Aorta (tissue), 5 donors: Measurements from ENCODE around the gene APOBEC4. TPM values are rescaled to one million over a fixed set of nuclear protein-coding genes. Genes with fewer than 3 reads are reported as not detected.

Experiments used
- ATAC-seq: fragments of 200-7000 bp; cut with Tn5 transposase; one replicate; pipeline ENCODE4 v1.9.1; 2022; ENCODE audit warnings: moderate library complexity; ENCODE audit not compliant: low FRiP score
- DNase-seq, 2 donors: peaks; one replicate each; pipeline ENCODE4 v3.0.0-alpha.2; 2020
- H3K27ac ChIP-seq, 2 donors: one replicate each; pipeline ENCODE4 v1.5.1; 2013; ENCODE audit warnings: low read length in 2 of 2, mild to moderate bottlenecking in 2 of 2, moderate library complexity in 2 of 2, control low read depth in 1 of 2, inconsistent platforms in 1 of 2, low read depth in 1 of 2
- H3K27me3 ChIP-seq, 2 donors: one replicate each; pipeline ENCODE4 v1.6.1; 2013; ENCODE audit warnings: control low read depth in 1 of 2, low read length in 1 of 2, mild to moderate bottlenecking in 1 of 2, moderate library complexity in 1 of 2; ENCODE audit not compliant: insufficient read depth in 2 of 2, control insufficient read depth in 1 of 2
- H3K36me3 ChIP-seq, 2 donors: one replicate each; pipeline ENCODE4 v1.6.1; 2013; ENCODE audit warnings: control low read depth in 1 of 2, low read length in 1 of 2, mild to moderate bottlenecking in 1 of 2; ENCODE audit not compliant: insufficient read depth in 2 of 2, control insufficient read depth in 1 of 2
- H3K4me1 ChIP-seq, 2 donors: one replicate each; pipeline ENCODE4 v1.6.1; 2013; ENCODE audit warnings: low read length in 2 of 2, control low read depth in 1 of 2, mild to moderate bottlenecking in 1 of 2, moderate library complexity in 1 of 2; ENCODE audit not compliant: insufficient read depth in 2 of 2, control insufficient read depth in 1 of 2
- H3K4me3 ChIP-seq, 2 donors: one replicate each; pipeline ENCODE4 v1.5.1; 2013; ENCODE audit warnings: low read length in 2 of 2, control low read depth in 1 of 2, mild to moderate bottlenecking in 1 of 2
- H3K9me3 ChIP-seq: one replicate; pipeline ENCODE4 v1.6.1; 2013; ENCODE audit warnings: mild to moderate bottlenecking, low read length; ENCODE audit not compliant: control insufficient read depth
- WGBS, 2 donors: extraction: QIAGEN DNeasy Blood & Tissue Kit; methylation state at CpG; one replicate each; pipeline ENCODE4 v1.1.7; 2013; 5-methylcytosine and 5-hydroxymethylcytosine counted together
- intact Hi-C, 2 donors: fragments of 100-400 bp; cut with DNase I; formaldehyde crosslinking; loops; one replicate each; pipeline versions ENCODE4 v1.14.2 to v1.15.0; 2022
- long read RNA-seq, 2 donors: library from polyadenylated mRNA; unstranded; transcript quantifications; one replicate each; pipeline ENCODE4 v2.0.0, GENCODE V29; 2020 to 2021
- polyA plus RNA-seq, 2 donors: library from polyadenylated mRNA; stranded (reverse); fragments of 200-250 nt; gene quantifications; one replicate each; pipeline ENCODE4 v1.2.3, GENCODE V29; 2013
- total RNA-seq, 2 donors: library from RNA; stranded (reverse); fragmentation: NEBNext Ultra II Directional; extraction: Animal tissue kit (Norgen Biotek cat#: 25700); gene quantifications; one replicate each; pipeline ENCODE4 v1.2.1, GENCODE V29; 2021
- donor health status: healthy with polysubstance abuse.
- donor health status: Bipolar disorder and iron deficiency.
- donor health status: DM: no; HTN: no; CAD: no.
- donor health status: DM: no; HTN: no; CAD: no.
- donor health status: DM: yes; HTN: yes; CAD: no.

Gene APOBEC4, protein sequence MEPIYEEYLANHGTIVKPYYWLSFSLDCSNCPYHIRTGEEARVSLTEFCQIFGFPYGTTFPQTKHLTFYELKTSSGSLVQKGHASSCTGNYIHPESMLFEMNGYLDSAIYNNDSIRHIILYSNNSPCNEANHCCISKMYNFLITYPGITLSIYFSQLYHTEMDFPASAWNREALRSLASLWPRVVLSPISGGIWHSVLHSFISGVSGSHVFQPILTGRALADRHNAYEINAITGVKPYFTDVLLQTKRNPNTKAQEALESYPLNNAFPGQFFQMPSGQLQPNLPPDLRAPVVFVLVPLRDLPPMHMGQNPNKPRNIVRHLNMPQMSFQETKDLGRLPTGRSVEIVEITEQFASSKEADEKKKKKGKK
- not detected for total RNA-seq
- polyA plus RNA-seq = not detected
- long read RNA-seq, donor 1 = 0 reads
- long read RNA-seq, donor 2 = 0 reads

DNA sequence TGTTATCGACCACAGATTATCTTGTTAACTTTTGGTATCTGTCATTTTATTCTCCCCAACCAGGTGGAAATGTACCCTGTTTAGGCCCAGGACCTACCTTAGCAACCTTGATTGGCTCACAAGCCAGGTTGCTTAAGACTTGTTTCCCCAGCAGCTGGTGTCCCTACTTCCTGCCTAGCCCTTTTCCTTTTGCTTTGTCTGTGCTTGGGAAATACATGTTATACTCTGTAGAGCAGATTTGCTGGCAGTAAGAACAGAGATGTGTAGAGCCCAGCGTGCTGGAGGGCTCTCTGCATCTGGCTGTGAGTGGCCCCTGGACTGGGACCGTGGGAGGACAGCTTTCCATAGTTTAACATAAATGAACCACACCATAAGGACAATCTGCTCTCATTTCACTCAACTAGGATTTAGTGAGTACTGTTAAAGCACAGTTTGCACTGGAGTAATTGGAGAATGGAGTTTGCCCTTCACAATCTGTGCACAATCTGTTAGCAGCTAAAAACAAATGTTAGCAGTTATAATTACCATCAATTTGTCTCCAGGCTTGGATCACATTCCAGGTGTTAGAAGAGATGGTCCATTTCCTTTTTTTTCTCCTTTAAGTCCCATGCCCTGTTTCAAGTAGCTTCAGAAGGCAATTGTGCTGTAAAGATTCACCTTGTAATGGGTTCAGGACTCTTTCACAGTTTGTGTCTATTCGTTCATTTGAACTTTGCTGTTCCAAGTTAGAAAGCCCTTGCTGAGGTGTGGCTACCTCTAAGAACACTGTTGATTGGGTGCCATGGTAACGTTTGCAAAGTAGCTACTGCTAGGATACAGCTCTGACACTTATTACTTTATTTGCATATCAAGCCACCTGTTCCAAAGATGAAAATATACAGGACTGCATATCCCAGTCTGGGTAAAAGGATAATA is at the start of gene APOBEC4:
TSS of gene APOBEC4 (minus strand) at position 770 of the 915 bp plus-strand sequence. CDS start 4,535 bp downstream, outside the sequence.
- no peaks in the 10 kb centered on the region for H3K4me1 ChIP-seq
- WGBS, 2 donors = 77 to 82% methylated on average over 5 of the region's 5 CpGs
- H3K9me3 ChIP-seq = no peaks in the 10 kb centered on the region
- no peak within 1 kb of the TSS for H3K27ac ChIP-seq
- no peaks in the 10 kb centered on the region for H3K27me3 ChIP-seq
- intact Hi-C loops = no loop called here
- DNase-seq (no peak), ATAC-seq (no peak)
- no peaks in the 10 kb centered on the region for H3K36me3 ChIP-seq
- no peak within 1 kb of the TSS for H3K4me3 ChIP-seq

DNA sequence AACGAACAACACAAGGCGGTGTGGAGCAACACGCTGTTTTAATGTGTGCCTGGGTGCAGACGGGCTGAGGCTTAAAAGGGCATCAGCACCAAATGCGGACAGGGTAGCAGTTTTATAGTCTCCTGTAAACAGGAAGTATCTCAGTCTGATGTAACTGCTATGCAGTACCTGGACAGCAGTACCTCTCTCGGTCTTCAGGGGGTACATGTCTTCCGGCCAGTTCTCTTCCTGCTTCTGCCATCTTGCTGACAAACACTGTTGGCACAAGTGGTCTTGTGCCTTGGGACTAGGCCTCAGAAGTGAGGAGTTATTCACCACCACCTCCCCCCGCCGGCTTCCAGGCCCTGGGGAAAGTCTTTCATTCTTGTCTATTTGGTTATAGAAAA is 49.7 kb upstream of the APOBEC4 start:
- Histone ChIP-seq H3K4me3 (no peak overlapping the region), H3K27ac (no peak overlapping the region), H3K9me3 (no peaks in the 10 kb centered on the region), H3K36me3 (no peaks in the 10 kb centered on the region), H3K27me3 (no peaks in the 10 kb centered on the region), H3K4me1 (no peaks in the 10 kb centered on the region)
- WGBS, 2 donors = 96 to 97% methylated on average over 9 of the region's 9 CpGs
- ATAC-seq (no peak), DNase-seq (no peak)
- intact Hi-C loops = no loop called here

DNA sequence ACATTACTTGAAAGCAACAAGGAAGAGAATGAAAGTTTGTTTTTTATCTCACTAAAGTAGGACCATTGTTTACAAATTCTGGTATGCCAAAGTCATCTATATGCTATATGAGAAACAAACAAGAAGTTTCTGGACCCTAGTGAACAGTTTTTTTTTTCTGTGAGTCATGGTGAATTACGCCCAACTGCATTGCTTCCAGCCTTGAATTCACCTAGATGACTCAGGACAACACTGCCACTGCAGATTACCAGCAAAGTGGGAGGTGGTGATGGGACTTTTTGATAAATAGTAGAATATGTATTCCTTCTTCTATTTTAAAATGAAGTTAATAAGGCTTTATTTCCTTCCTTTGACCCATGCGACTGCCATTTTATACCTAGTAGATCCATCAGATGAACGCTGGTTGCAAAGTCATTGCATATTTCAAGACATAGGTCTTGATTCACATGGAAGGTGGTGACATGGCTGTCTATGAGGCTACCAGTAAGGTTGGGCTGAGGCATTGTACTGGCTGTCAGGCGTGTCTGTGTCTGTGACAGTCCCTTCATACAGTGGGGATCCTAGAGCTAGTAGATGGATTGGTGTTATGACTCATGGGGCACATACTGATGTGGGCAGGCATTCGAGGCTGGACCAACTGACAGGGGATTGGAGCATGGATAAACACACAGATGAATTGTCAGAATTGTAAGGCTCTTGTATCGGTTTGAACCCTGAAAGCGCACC is 49.1 kb upstream of the APOBEC4 start:
- intact Hi-C loops = no loop called here
- Histone ChIP-seq H3K27ac (no peak overlapping the region), H3K36me3 (no peaks in the 10 kb centered on the region), H3K9me3 (no peaks in the 10 kb centered on the region), H3K4me1 (no peaks in the 10 kb centered on the region), H3K4me3 (no peak overlapping the region), H3K27me3 (no peaks in the 10 kb centered on the region)
- no peak for ATAC-seq
- DNase-seq = no peak
- 90 to 93% methylated on average over 7 of the region's 7 CpGs for WGBS, 2 donors

DNA sequence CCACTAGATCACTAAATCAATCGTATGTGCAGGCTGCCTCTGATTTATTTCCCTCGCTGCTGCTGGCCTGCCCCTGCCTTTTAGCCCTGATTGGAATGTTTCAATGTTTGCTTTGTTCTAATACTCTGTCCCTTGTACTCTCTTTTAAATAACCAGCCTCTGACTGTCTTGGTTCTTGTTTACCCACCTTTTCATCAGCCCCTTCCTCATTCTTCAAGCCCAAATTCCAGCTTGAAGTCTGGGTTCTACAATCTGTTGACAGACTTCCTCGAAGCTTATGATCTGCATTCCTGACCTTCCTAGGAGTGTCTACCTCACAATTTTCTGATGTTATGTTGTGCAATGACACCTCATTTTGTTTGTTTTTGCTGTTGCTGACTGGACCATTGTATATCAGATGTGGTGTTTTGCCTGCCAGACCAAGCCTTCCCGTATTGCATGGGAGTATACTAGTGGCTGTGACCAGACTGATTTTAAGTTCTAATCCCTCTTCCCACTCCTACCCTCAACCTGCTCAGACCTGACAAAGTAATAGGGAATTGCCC is 46.6 kb upstream of the APOBEC4 start:
- no peak overlapping the region for H3K27ac ChIP-seq
- peaks cover 0 to under 1% of the 10 kb centered on the region in 2 donors for H3K4me1 ChIP-seq
- intact Hi-C loops = no loop called here
- DNase-seq (no peak), ATAC-seq (no peak)
- H3K36me3 ChIP-seq = no peaks in the 10 kb centered on the region
- no peaks in the 10 kb centered on the region for H3K27me3 ChIP-seq
- WGBS, 2 donors = 65 to 81% methylated on average over 4 of the region's 4 CpGs
- H3K4me3 ChIP-seq = no peak overlapping the region
- no peaks in the 10 kb centered on the region for H3K9me3 ChIP-seq

- Histone ChIP-seq H3K4me3 (no peak overlapping the region), H3K27me3 (no peaks in the 10 kb centered on the region), H3K9me3 (no peaks in the 10 kb centered on the region), H3K36me3 (no peaks in the 10 kb centered on the region), H3K4me1 (peaks cover 0 to 1% of the 10 kb centered on the region in 2 donors), H3K27ac (no peak overlapping the region)
- WGBS, 2 donors = 83 to 86% methylated on average over 3 of the region's 3 CpGs
- intact Hi-C loops = no loop called here
- no peak for ATAC-seq
- no peak for DNase-seq
Observed at GRCh38 chr1:183697814-183698590, 44.9 kb upstream of the APOBEC4 start.

DNA sequence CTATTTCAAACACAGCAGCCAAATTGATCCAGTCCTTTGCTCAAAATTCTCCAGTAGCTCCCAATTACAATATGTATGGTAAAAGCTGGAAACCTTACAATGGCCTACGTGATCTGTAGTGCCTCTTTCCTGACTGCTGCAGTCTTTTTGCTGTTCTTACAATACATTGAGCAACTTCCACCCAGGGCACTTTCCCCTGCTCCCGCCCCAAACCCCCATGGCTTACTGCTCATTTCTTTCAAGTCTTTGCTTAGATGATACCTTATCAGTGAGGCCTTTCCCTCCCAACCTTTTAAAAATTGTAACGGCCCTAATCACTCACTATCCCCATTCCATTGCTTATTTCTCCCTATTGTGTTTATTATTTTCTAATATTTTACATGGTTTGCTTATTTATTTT is 43.9 kb upstream of the APOBEC4 start:
- 95 to 98% methylated on average over 3 of the region's 3 CpGs for WGBS, 2 donors
- intact Hi-C loops = no loop called here
- no peaks in the 10 kb centered on the region for H3K36me3 ChIP-seq
- no peaks in the 10 kb centered on the region for H3K9me3 ChIP-seq
- no peak overlapping the region for H3K27ac ChIP-seq
- H3K27me3 ChIP-seq = no peaks in the 10 kb centered on the region
- peaks cover 0 to 1% of the 10 kb centered on the region in 2 donors for H3K4me1 ChIP-seq
- ATAC-seq = no peak
- H3K4me3 ChIP-seq = no peak overlapping the region
- DNase-seq = no peak

DNA sequence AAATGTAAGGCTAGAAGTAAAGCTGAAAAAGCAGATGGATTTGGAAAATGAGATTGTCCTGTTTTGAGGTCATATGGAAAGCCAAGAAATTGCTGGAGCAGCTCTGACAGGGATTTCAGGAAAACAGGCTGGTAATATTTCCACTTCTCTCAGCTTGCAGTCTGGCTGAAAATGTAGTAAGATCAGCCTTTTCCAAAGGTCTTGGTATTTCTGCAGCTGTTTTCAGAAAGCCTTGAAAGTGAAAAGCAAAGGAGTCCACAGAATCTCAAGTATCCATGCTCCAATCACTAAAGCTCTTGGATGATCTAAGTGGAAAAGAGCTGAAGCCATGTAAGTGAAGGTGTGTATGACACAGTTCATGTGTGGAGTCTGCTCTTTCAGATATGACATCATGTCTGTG is 41.6 kb upstream of the APOBEC4 start:
- peaks cover 0 to 1% of the 10 kb centered on the region in 2 donors for H3K4me1 ChIP-seq
- no peak overlapping the region for H3K27ac ChIP-seq
- ATAC-seq = no peak
- intact Hi-C loops = no loop called here
- H3K4me3 ChIP-seq = no peak overlapping the region
- no peaks in the 10 kb centered on the region for H3K27me3 ChIP-seq
- H3K9me3 ChIP-seq = no peaks in the 10 kb centered on the region
- DNase-seq = no peak
- H3K36me3 ChIP-seq = no peaks in the 10 kb centered on the region

GRCh38 chr1:183694066-183694465 is 41.0 kb upstream of the APOBEC4 start:
- Histone ChIP-seq H3K27ac (no peak overlapping the region), H3K36me3 (no peaks in the 10 kb centered on the region), H3K4me1 (peaks cover 0 to 1% of the 10 kb centered on the region in 2 donors), H3K27me3 (no peaks in the 10 kb centered on the region), H3K9me3 (no peaks in the 10 kb centered on the region), H3K4me3 (no peak overlapping the region)
- DNase-seq (no peak), ATAC-seq (peak; percentile 60)
- WGBS, 2 donors = 12 to 21% methylated on average over 1 of the region's 1 CpG
- intact Hi-C loops = no loop called here
